Fibroblast of mammary gland (primary cell): Measurements from ENCODE around the gene SNUPN.

Source experiments
- DNase-seq: peaks from one replicate; pipeline ENCODE4 v3.0.0-alpha.2; 2010; ENCODE audit warnings: low read depth
- H3K4me3 ChIP-seq: 2 replicates; pipeline ENCODE4 v1.5.1; 2011; ENCODE audit warnings: low read depth, mild to moderate bottlenecking, low read length, moderate library complexity; ENCODE audit not compliant: control insufficient read depth
- TF ChIP-seq, protein P1 (sequence below): conservative IDR thresholded peaks from 2 replicates; pipeline ENCODE4 v1.5.1; 2011; ENCODE audit warnings: low read depth, low read length, inconsistent platforms; ENCODE audit not compliant: control insufficient read depth, insufficient read depth

SNUPN gene

DNA sequence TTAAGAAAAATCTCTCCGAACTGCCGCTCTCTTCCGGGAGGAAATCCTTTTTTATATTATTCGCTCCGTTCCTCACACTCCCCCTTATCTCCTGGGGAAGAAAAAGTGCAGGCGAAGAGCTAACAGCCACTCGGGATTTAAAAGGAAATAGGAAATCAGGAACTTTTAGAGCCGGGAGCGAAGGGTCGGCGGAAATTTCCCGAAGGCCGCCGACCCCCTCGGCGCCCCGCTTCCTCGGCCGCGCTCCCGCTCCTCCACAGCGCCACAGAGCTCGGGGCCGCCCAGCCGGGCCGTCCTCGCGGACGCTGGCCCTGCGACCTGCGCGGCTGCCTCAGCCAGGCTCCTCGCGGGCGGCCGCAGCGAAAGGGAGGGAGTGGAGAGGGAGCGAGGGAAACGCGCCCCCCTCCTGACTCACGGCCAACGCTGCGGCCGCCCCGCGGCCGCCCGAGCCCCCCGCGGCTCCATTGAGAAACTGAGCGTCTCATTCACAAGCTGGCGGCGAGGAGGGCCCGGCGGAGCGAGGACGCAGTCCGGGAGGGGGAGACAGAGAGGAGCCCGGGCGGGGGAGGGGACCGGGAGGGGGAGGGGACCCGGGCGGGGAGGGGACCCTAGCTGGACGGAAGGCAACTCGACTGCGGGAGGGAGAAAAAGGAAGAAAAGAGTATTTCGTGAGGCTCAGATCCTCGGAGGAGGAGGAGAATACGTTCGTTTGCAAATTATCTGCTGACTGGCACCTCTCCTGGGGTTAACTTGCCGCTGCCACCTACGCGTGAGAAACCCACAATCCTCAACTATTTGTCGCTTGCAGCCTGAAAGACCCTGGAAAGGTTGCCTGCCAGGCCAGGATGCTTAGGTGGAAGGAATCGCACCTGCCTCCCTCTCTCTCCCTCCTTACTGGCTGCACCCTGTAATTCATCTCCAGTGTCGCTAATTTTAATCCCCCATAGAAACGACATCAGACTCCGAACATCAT, 46.3 kb downstream of the SNUPN start, which contains the start of gene PTPN9:
PTPN9 (minus strand) TSS at position 368 of the 973 bp plus-strand sequence. CDS start 539 bp downstream, outside the sequence.
- DNase-seq: peak; percentile 63
- peak within 1 kb of the TSS; percentile 89 for H3K4me3 ChIP-seq
- TF ChIP-seq, protein P1, sequence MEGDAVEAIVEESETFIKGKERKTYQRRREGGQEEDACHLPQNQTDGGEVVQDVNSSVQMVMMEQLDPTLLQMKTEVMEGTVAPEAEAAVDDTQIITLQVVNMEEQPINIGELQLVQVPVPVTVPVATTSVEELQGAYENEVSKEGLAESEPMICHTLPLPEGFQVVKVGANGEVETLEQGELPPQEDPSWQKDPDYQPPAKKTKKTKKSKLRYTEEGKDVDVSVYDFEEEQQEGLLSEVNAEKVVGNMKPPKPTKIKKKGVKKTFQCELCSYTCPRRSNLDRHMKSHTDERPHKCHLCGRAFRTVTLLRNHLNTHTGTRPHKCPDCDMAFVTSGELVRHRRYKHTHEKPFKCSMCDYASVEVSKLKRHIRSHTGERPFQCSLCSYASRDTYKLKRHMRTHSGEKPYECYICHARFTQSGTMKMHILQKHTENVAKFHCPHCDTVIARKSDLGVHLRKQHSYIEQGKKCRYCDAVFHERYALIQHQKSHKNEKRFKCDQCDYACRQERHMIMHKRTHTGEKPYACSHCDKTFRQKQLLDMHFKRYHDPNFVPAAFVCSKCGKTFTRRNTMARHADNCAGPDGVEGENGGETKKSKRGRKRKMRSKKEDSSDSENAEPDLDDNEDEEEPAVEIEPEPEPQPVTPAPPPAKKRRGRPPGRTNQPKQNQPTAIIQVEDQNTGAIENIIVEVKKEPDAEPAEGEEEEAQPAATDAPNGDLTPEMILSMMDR: peak; percentile 20

GRCh38 chr15:75578173-75578947, 47.2 kb downstream of the SNUPN start:
- TF ChIP-seq, protein P1: no peak
- no peak for DNase-seq
- peak overlapping the region; percentile 89 for H3K4me3 ChIP-seq

DNA sequence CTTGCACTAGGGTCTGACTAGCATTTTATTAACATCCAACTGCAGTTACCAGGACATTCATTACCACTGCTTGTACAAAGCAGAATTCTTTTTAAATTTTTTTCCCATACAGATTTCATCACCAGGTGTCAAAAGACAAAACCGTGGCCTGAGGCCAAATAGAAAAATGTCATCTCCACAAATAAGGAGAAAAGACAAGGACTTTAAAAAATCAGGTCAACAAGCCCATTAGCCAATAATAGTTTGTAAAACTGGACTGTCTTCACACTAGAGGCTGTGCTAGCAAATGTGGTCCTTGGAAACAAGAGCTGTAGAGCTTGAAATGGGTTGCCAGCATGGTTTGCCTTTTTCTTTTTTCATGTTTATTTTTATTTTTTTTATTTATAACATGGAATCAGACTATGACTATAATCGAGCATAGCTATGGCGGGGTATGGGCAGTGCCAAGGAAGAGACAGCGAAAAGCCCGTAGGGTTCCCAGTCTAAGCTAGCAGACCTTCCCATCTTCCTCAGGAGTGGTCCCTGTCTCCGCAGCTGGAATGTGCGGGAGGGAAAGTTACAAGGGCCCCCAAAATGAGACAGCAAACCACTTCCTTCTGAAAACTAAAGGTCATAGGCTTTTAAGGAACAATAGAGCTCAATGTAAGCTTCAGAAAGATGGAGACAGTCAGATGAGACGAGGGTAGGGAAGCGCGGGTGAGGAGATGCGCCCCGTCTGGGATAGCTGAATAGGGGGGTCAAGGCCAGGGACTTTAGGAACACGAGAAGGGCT, 47.9 kb downstream of the SNUPN start:
- DNase-seq: no peak
- TF ChIP-seq, protein P1: no peak

DNA sequence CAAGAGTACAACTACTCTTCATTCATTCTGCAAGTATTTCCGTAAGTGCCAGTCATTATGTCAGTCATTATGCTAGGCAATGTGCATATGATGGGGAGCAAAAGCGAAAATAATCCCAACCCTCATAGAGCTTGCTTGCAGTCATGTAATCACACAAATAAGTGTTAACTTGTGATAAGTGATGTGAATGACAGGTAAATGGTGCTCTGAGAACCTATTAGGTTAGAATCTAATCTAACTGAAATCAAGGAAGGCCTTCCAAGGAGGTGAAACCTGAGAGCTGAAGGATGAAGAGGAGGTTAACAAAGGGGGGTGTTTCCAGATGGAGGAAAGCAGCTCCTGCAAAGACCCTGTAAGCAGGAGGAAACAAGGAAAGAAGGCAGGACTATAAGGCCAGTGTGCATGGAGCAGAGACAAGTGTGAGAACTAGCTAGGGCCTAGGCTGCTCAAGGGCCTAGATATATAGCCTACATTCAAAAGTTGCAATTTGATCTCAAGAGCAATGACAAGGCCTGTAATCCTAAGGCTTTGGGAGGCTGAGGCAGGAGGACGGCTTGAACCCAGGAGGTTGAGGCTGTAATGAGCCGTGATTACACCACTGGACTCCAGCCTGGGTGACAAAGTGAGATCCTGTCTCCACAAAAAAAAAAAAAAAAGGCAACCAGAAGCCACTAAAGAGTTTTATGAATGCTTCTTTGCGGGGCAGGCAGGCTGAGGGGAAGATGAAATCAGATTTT, 51.7 kb downstream of the SNUPN start:
- no peak for DNase-seq
- H3K4me3 ChIP-seq: no peak overlapping the region
- TF ChIP-seq, protein P1: no peak

More for the DNA sequence above, 47.9 kb downstream of the SNUPN start:
- peak overlapping the region; percentile 89 for H3K4me3 ChIP-seq

GRCh38 chr15:75570126-75570845, 55.2 kb downstream of the SNUPN start:
- H3K4me3 ChIP-seq: no peak overlapping the region
- TF ChIP-seq, protein P1: no peak
- no peak for DNase-seq
